Upper lobe of left lung (tissue), 6 donors: ENCODE results near the gene JAKMIP2. TPM values are rescaled to one million over a fixed set of nuclear protein-coding genes. Genes with fewer than 3 reads are reported as not detected.

Source experiments
- ATAC-seq, 2 donors: fragments of 200-7000 bp; cut with Tn5 transposase; one replicate each; pipeline ENCODE4 v1.9.1; 2022; ENCODE audit warnings: mild to moderate bottlenecking in 2 of 2, moderate library complexity in 2 of 2; ENCODE audit not compliant: low FRiP score in 2 of 2
- DNase-seq, 2 donors: peaks; one replicate each; pipeline ENCODE4 v3.0.0-alpha.2; 2019 to 2020
- H3K27ac ChIP-seq, 4 donors: fragments of 200-600 bp; sonication (generic); one replicate each; pipeline ENCODE4 v1.5.1; 2016 to 2019
- H3K27me3 ChIP-seq, 4 donors: fragments of 200-600 bp; sonication (generic); one replicate each; pipeline ENCODE4 v1.5.1; 2017 to 2019
- H3K36me3 ChIP-seq, 4 donors: fragments of 200-600 bp; sonication (generic); one replicate each; pipeline ENCODE4 v1.5.1; 2016 to 2019
- H3K4me1 ChIP-seq, 4 donors: fragments of 200-600 bp; sonication (generic); one replicate each; pipeline ENCODE4 v1.5.1; 2018 to 2019
- H3K4me3 ChIP-seq, 4 donors: fragments of 200-600 bp; sonication (generic); one replicate each; pipeline ENCODE4 v1.5.1; 2017 to 2019; ENCODE audit warnings: mild to moderate bottlenecking in 2 of 4, moderate library complexity in 1 of 4
- H3K9me3 ChIP-seq, 4 donors: fragments of 200-600 bp; sonication (generic); one replicate each; pipeline ENCODE4 v1.5.1; 2018 to 2019
- EP300 ChIP-seq, 4 donors: sonication (generic); formaldehyde crosslinking; IDR thresholded peaks; one replicate each; pipeline ENCODE4 v1.5.1; 2017; ENCODE audit warnings: antibody characterized with exemption in 4 of 4, control low read depth in 2 of 4
- POLR2A ChIP-seq, 4 donors: fragments of 450-650 bp; IDR thresholded peaks; one replicate each; pipeline ENCODE4 v1.5.1; 2016 to 2017; ENCODE audit warnings: antibody characterized with exemption in 4 of 4, mild to moderate bottlenecking in 2 of 4
- POLR2AphosphoS5 ChIP-seq, 2 donors: sonication (generic); formaldehyde crosslinking; IDR thresholded peaks; one replicate each; pipeline ENCODE4 v1.5.1; 2017; ENCODE audit warnings: antibody characterized with exemption in 2 of 2
- WGBS, 2 donors: methylation state at CpG; one replicate each; pipeline ENCODE4 v1.1.5; 2017 to 2018; 5-methylcytosine and 5-hydroxymethylcytosine counted together
- total RNA-seq, 6 donors: library from RNA; depleted of rRNA in 4 of 6; stranded (reverse); fragments of >200 nt in 4 of 6; gene quantifications; one replicate each; pipeline versions ENCODE4 v1.1.0 to v1.2.1, GENCODE V29; 2016 to 2021
- TF ChIP-seq, protein P1 (sequence below), 6 experiments: fragments of 450-650 bp in 4 of 6; fragments of 200-600 bp in 2 of 6; sonication (generic) in 2 of 6; IDR thresholded peaks; one replicate each; pipeline ENCODE4 v1.5.1; 2016 to 2019; ENCODE audit warnings: antibody characterized with exemption in 6 of 6
- donor health status: DM: no; HTN: no; CAD: no; lungs with moderate emphysema.
- donor health status: DM: no; HTN: yes; CAD: no; lungs with severe emphysema.

JAKMIP2 gene
- total RNA-seq, 6 donors from 2014 or later, result 0.91 to 8.4 (median 6.0) TPM

DNA sequence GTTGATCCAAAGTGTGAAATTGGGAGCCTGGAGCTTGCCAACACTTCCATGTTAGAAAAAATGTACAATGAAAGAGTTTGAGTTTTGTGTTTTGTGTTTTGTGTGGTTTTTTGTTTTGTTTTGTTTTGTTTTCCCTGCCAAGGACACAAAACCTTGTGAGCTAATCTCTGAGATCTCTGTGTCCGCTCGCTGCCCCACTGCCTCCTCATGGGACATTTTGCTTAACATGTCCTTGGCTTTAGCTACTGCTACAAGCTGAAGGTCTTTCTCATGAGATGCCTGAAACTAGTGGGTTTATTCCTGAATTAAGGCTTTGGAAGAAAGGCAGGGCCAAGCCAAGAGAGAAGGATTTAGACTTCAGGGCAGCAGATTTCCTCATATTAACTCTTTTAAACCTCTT, 7.3 kb upstream of the JAKMIP2 start:
- ATAC-seq, result no peak

DNA sequence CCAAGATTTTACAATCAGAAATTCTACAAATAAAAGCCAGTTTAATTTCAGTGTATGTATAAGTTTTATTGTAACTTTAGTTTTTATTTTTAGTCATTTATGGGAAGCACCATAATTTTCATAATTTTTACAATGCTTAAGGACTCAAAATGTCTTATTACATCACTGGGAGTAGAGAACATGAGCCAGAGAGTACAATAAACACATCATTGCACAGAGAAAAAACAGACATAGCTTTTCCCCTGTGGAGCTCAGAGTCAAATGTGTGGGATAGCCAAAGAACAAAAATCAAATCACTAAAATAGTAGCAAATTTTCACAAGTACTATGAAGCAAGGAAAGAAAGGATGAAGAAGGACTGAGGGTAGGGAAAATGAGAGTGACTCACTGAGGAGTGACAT, 5.5 kb upstream of the JAKMIP2 start:
- TF ChIP-seq POLR2AphosphoS5 (IDR thresholded peaks at IDR 0.05) (no peak), POLR2A (IDR thresholded peaks at IDR 0.05) (no peak), EP300 (IDR thresholded peaks at IDR 0.05) (no peak)
- TF ChIP-seq, protein P1, sequence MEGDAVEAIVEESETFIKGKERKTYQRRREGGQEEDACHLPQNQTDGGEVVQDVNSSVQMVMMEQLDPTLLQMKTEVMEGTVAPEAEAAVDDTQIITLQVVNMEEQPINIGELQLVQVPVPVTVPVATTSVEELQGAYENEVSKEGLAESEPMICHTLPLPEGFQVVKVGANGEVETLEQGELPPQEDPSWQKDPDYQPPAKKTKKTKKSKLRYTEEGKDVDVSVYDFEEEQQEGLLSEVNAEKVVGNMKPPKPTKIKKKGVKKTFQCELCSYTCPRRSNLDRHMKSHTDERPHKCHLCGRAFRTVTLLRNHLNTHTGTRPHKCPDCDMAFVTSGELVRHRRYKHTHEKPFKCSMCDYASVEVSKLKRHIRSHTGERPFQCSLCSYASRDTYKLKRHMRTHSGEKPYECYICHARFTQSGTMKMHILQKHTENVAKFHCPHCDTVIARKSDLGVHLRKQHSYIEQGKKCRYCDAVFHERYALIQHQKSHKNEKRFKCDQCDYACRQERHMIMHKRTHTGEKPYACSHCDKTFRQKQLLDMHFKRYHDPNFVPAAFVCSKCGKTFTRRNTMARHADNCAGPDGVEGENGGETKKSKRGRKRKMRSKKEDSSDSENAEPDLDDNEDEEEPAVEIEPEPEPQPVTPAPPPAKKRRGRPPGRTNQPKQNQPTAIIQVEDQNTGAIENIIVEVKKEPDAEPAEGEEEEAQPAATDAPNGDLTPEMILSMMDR (IDR thresholded peaks at IDR 0.05), result no peak
- ATAC-seq, result no peak
- Histone ChIP-seq H3K27me3 (no peaks in the 10 kb centered on the region), H3K27ac (no peak overlapping the region), H3K9me3 (no peaks in the 10 kb centered on the region), H3K4me3 (no peak overlapping the region), H3K36me3 (no peaks in the 10 kb centered on the region), H3K4me1 (no peaks in the 10 kb centered on the region)
- no peak for DNase-seq

More for the DNA sequence above, 7.3 kb upstream of the JAKMIP2 start:
- WGBS, 2 donors, result 83 to 86% methylated on average over 2 of the region's 2 CpGs
- Histone ChIP-seq H3K36me3 (no peaks in the 10 kb centered on the region), H3K27me3 (no peaks in the 10 kb centered on the region), H3K27ac (no peak overlapping the region), H3K4me3 (no peak overlapping the region), H3K9me3 (no peaks in the 10 kb centered on the region), H3K4me1 (no peaks in the 10 kb centered on the region)
- no peak for DNase-seq
- no peak for TF ChIP-seq POLR2AphosphoS5 (IDR thresholded peaks at IDR 0.05)
- no peak for TF ChIP-seq POLR2A (IDR thresholded peaks at IDR 0.05)
- TF ChIP-seq, protein P1 (IDR thresholded peaks at IDR 0.05), result no peak
- no peak for TF ChIP-seq EP300 (IDR thresholded peaks at IDR 0.05)

DNA sequence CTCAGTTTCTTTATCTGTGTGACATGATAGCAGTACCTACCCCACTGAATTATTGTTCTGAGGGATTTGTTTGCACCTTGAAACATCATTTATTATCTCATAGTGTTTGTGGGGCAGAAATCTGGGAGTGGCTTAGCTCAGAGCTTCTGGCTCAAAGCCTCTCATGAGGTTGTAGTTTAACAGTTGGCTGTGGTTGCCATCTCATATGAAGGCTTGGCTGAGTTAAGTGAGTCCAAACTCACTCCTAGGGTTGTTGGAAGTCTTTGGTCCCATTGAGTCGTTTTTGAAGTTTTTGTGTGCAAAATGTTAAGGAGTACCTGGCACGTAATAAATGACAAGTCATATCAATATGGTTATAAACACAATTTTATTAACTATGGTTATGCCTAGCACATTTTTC, 3.6 kb upstream of the JAKMIP2 start:
- DNase-seq (no peak), ATAC-seq (no peak)
- H3K27ac ChIP-seq, result no peak overlapping the region
- WGBS, 2 donors, result 79 to 85% methylated on average over 2 of the region's 2 CpGs
- no peaks in the 10 kb centered on the region for H3K36me3 ChIP-seq
- no peaks in the 10 kb centered on the region for H3K4me1 ChIP-seq
- TF ChIP-seq POLR2AphosphoS5 (IDR thresholded peaks at IDR 0.05), result no peak
- TF ChIP-seq, protein P1 (IDR thresholded peaks at IDR 0.05), result no peak
- TF ChIP-seq EP300 (IDR thresholded peaks at IDR 0.05), result no peak
- no peak for TF ChIP-seq POLR2A (IDR thresholded peaks at IDR 0.05)
- no peak overlapping the region for H3K4me3 ChIP-seq
- no peaks in the 10 kb centered on the region for H3K9me3 ChIP-seq
- H3K27me3 ChIP-seq, result no peaks in the 10 kb centered on the region

DNA sequence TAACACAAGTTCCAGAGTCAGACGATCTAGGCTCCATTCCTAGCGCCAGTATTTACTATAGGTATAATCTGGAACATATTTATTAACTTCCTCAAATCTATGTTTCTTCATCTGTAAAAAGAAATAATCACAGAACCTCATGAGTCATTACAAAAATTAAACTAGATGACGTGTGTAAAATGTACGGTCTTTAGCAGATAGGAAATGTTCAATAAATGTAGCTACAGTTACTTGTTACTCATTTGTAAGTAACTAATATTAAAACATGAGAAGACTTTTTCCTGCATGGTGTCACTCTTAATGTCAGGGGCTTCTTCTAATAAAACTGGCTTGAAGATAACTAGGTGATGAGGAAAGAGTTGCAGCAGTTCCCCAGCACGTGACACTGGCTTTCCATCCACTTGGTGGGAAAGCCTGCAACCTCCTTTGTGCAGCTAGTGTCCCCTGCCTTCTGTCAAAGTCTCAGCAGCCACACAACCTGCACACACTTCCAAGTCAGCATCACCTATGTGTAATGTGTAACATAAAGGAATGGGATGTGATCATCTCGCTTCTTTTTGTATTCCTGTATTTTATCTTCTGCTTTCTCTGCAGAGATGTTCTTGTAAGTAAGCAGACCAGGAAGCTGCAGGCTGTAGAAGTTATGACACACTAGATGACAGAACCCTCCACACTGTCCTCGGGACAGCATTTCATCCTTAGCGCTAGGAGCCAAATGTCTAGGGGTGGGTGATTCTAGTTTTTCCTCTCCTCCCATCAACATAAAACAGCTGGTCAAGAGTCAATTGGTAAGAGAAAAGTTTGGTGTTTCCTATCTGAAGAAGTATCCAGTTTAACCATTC, 1.8 kb upstream of the JAKMIP2 start:
- WGBS, 2 donors, result 55 to 67% methylated on average over 8 of the region's 8 CpGs
- TF ChIP-seq POLR2A (IDR thresholded peaks at IDR 0.05) (no peak), POLR2AphosphoS5 (IDR thresholded peaks at IDR 0.05) (no peak), EP300 (IDR thresholded peaks at IDR 0.05) (no peak)
- TF ChIP-seq, protein P1 (IDR thresholded peaks at IDR 0.05), result no peak
- Histone ChIP-seq H3K36me3 (no peaks in the 10 kb centered on the region), H3K27ac (no peak overlapping the region), H3K4me1 (no peaks in the 10 kb centered on the region), H3K27me3 (no peaks in the 10 kb centered on the region), H3K9me3 (no peaks in the 10 kb centered on the region), H3K4me3 (no peak overlapping the region)
- peak in 1 of 2 donors; percentile 49 for ATAC-seq
- no peak for DNase-seq
